H1 (cell line): ENCODE data around the gene GMFB. TPM values are rescaled to one million over a fixed set of nuclear protein-coding genes. Genes with fewer than 3 reads are reported as not detected.

ENCODE experiments used
- CTCF ChIA-PET: fragments of 300-600 bp; sonication (Branson Sonifier 250); formaldehyde crosslinking; loops from one replicate; lab custom pipeline; 2021; ENCODE audit not compliant: partially characterized antibody; lab: Charles Lee
- POLR2A ChIA-PET: fragments of 300-600 bp; sonication (Branson Sonifier 250); formaldehyde crosslinking; loops from one replicate; lab custom pipeline; 2021; ENCODE audit warnings: inconsistent platforms; ENCODE audit not compliant: partially characterized antibody; lab: Charles Lee
- DNase-seq, 2 experiments: peaks; one replicate each; pipeline versions ENCODE4 v3.0.0 to v3.0.0-alpha.2; 2010 to 2022; ENCODE audit warnings: low spot score in 2 of 2, low read depth in 1 of 2, mixed read lengths in 1 of 2
- FAIRE-seq: peaks from 2 replicates; lab custom pipeline; 2011; peaks lifted over from hg19 to GRCh38; lab: Jason Lieb, UNC
- H2AFZ ChIP-seq: 2 replicates; pipeline ENCODE4 v1.8.1; 2012; ENCODE audit warnings: low read length, inconsistent platforms
- H2AK5ac ChIP-seq: 2 replicates; pipeline ENCODE4 v1.6.1; 2013; ENCODE audit warnings: low read depth, low read length
- H2BK120ac ChIP-seq: replicated peaks from 2 replicates; pipeline ENCODE3; 2013; ENCODE audit warnings: low read depth, low read length, inconsistent platforms
- H2BK12ac ChIP-seq: 2 replicates; pipeline ENCODE4 v1.6.1; 2013; ENCODE audit warnings: low read depth, low read length
- H2BK15ac ChIP-seq: 2 replicates; pipeline ENCODE4 v1.6.1; 2013; ENCODE audit warnings: low read length
- H2BK20ac ChIP-seq: 2 replicates; pipeline ENCODE4 v1.6.1; 2013; ENCODE audit warnings: low read length
- H2BK5ac ChIP-seq: 2 replicates; pipeline ENCODE4 v1.6.1; 2013; ENCODE audit warnings: low read depth, low read length
- H3K14ac ChIP-seq: 2 replicates; pipeline ENCODE4 v1.6.1; 2013; ENCODE audit warnings: inconsistent platforms; ENCODE audit not compliant: insufficient read length
- H3K18ac ChIP-seq: 2 replicates; pipeline ENCODE4 v1.6.1; 2013; ENCODE audit warnings: low read length; ENCODE audit errors: extremely low read depth
- H3K23ac ChIP-seq: 2 replicates; pipeline ENCODE4 v1.6.1; 2013; ENCODE audit warnings: inconsistent platforms; ENCODE audit not compliant: insufficient read length
- H3K23me2 ChIP-seq: 2 replicates; pipeline ENCODE4 v1.6.1; 2013; ENCODE audit warnings: low read depth, low read length
- H3K27ac ChIP-seq: 2 replicates; pipeline ENCODE4 v1.6.1; 2011; ENCODE audit warnings: low read depth, low read length, inconsistent platforms
- H3K27me3 ChIP-seq, 4 experiments: replicated peaks in 1 of 4; 1 replicate in 1 of 4; 2 replicates in 3 of 4; pipeline versions ENCODE4 v1.6.1 to v1.8.1; 2011 to 2013; ENCODE audit warnings: low read length in 3 of 4, mild to moderate bottlenecking in 3 of 4, inconsistent platforms in 2 of 4, mixed read lengths in 2 of 4, moderate library complexity in 1 of 4; ENCODE audit not compliant: control insufficient read depth in 3 of 4, insufficient read depth in 3 of 4; ENCODE audit errors: extremely low read depth in 1 of 4
- H3K36me3 ChIP-seq, 4 experiments: 2 replicates each; pipeline versions ENCODE4 v1.6.1 to v1.8.1; 2011 to 2013; ENCODE audit warnings: mild to moderate bottlenecking in 4 of 4, low read length in 3 of 4, moderate library complexity in 2 of 4, control low read depth in 1 of 4, inconsistent platforms in 1 of 4; ENCODE audit not compliant: insufficient read depth in 4 of 4, control insufficient read depth in 2 of 4
- H3K4ac ChIP-seq: replicated peaks from 2 replicates; pipeline ENCODE3; 2013; ENCODE audit warnings: low read length, low read depth, mixed read lengths, inconsistent platforms; ENCODE audit not compliant: insufficient read length
- H3K4me1 ChIP-seq, 4 experiments: replicated peaks in 1 of 4; 1 replicate in 1 of 4; 2 replicates in 3 of 4; pipeline versions ENCODE4 v1.6.1 to v1.8.1; 2011 to 2013; ENCODE audit warnings: low read length in 3 of 4, inconsistent platforms in 2 of 4, mixed read lengths in 1 of 4; ENCODE audit not compliant: insufficient read depth in 4 of 4, control insufficient read depth in 3 of 4
- H3K4me2 ChIP-seq, 2 experiments: 2 replicates each; pipeline versions ENCODE4 v1.6.1 to v1.8.1; 2011 to 2013; ENCODE audit warnings: low read depth in 2 of 2, low read length in 2 of 2, control low read depth in 1 of 2, inconsistent platforms in 1 of 2, mild to moderate bottlenecking in 1 of 2; ENCODE audit not compliant: insufficient read depth in 1 of 2
- H3K4me3 ChIP-seq, 4 experiments: fragments of 200-600, 300-600 bp in 1 of 4; sonication (generic), shearing (Covaris generic), sonication (Bioruptor Twin) in 1 of 4; 2 replicates each; pipeline versions ENCODE4 v1.5.1 to v1.8.1; 2011 to 2016; ENCODE audit warnings: low read length in 4 of 4, low read depth in 3 of 4, control low read depth in 2 of 4, inconsistent platforms in 2 of 4, mild to moderate bottlenecking in 2 of 4, mixed read lengths in 1 of 4, moderate library complexity in 1 of 4; ENCODE audit not compliant: insufficient read depth in 2 of 4; ENCODE audit errors: extremely low read depth in 1 of 4
- H3K56ac ChIP-seq: replicated peaks from 2 replicates; pipeline ENCODE3; 2013; ENCODE audit warnings: low read depth, mild to moderate bottlenecking, mixed read lengths, low read length, inconsistent platforms; ENCODE audit not compliant: insufficient read length
- H3K79me1 ChIP-seq: 2 replicates; pipeline ENCODE4 v1.6.1; 2013; ENCODE audit warnings: low read depth, low read length, control low read depth
- H3K79me2 ChIP-seq, 2 experiments: 2 replicates each; pipeline versions ENCODE4 v1.6.1 to v1.8.1; 2012 to 2013; ENCODE audit warnings: low read length in 2 of 2, mild to moderate bottlenecking in 2 of 2, inconsistent platforms in 1 of 2; ENCODE audit not compliant: insufficient read depth in 2 of 2, control insufficient read depth in 1 of 2
- H3K9ac ChIP-seq, 4 experiments: replicated peaks in 1 of 4; 1 replicate in 1 of 4; 2 replicates in 3 of 4; pipeline versions ENCODE4 v1.6.1 to v1.8.1; 2011 to 2013; ENCODE audit warnings: low read depth in 3 of 4, low read length in 3 of 4, control low read depth in 2 of 4, mild to moderate bottlenecking in 2 of 4, moderate library complexity in 2 of 4, inconsistent platforms in 1 of 4; ENCODE audit errors: extremely low read depth in 1 of 4
- H3K9me3 ChIP-seq, 2 experiments: 2 replicates each; pipeline versions ENCODE4 v1.6.1 to v1.8.1; 2012 to 2013; ENCODE audit warnings: mild to moderate bottlenecking in 2 of 2, moderate library complexity in 2 of 2, control low read depth in 1 of 2, inconsistent platforms in 1 of 2, low read depth in 1 of 2, low read length in 1 of 2, mixed read lengths in 1 of 2; ENCODE audit not compliant: insufficient read depth in 2 of 2
- H4K20me1 ChIP-seq, 2 experiments: replicated peaks in 1 of 2; 2 replicates each; pipeline versions ENCODE3 to v1.8.1; 2011 to 2013; ENCODE audit warnings: inconsistent platforms in 2 of 2, low read length in 2 of 2, mild to moderate bottlenecking in 1 of 2; ENCODE audit not compliant: insufficient read depth in 2 of 2, control insufficient read depth in 1 of 2
- H4K5ac ChIP-seq: 2 replicates; pipeline ENCODE4 v1.6.1; 2013; ENCODE audit warnings: low read length, low read depth, mixed read lengths, inconsistent platforms; ENCODE audit not compliant: insufficient read length
- H4K8ac ChIP-seq: 2 replicates; pipeline ENCODE4 v1.8.0; 2013; ENCODE audit warnings: mild to moderate bottlenecking, moderate library complexity, low read length, inconsistent platforms; ENCODE audit not compliant: insufficient read depth; ENCODE audit errors: extremely low read depth
- H4K91ac ChIP-seq: replicated peaks from 2 replicates; pipeline ENCODE3; 2013; ENCODE audit warnings: low read length, mixed read lengths, inconsistent platforms; ENCODE audit not compliant: insufficient read length
- CBX5 ChIP-seq: fragments of 300-800, 300-1000 bp; sonication (generic); IDR thresholded peaks from 2 replicates; pipeline ENCODE4 v1.7.1; 2016; ENCODE audit warnings: antibody characterized with exemption, low read length, low read depth
- CHD2 ChIP-seq: IDR thresholded peaks from 2 replicates; pipeline ENCODE4 v1.6.1; 2012; ENCODE audit warnings: low read length, improper control_type of control experiment
- FOSL1 ChIP-seq: IDR thresholded peaks from 2 replicates; pipeline ENCODE4 v1.6.1; 2011; ENCODE audit warnings: mild to moderate bottlenecking, low read depth, low read length, moderate library complexity; ENCODE audit not compliant: insufficient read depth
- HDAC2 ChIP-seq, 2 experiments: fragments of 300-600 bp in 1 of 2; sonication (generic) in 1 of 2; IDR thresholded peaks; 2 replicates each; pipeline ENCODE4 v1.6.1; 2011 to 2012; ENCODE audit warnings: low read depth in 2 of 2, low read length in 2 of 2, mild to moderate bottlenecking in 2 of 2, moderate library complexity in 2 of 2, borderline replicate concordance in 1 of 2, inconsistent platforms in 1 of 2
- HDAC6 ChIP-seq: IDR thresholded peaks from one replicate; pipeline ENCODE4 v1.7.1; 2012; ENCODE audit warnings: low read depth, mild to moderate bottlenecking, inconsistent platforms, low read length, moderate library complexity
- POLR2AphosphoS5 ChIP-seq: IDR thresholded peaks from 2 replicates; pipeline ENCODE4 v1.6.1; 2011; ENCODE audit warnings: low read depth, low read length
- TAF1 ChIP-seq: IDR thresholded peaks from 2 replicates; pipeline ENCODE4 v1.6.1; 2011; ENCODE audit warnings: mild to moderate bottlenecking, low read depth, low read length
- YY1 ChIP-seq: IDR thresholded peaks from 2 replicates; pipeline ENCODE4 v1.6.1; 2011; ENCODE audit warnings: low read depth, mild to moderate bottlenecking, low read length
- WGBS, 2 experiments: shearing (Covaris generic) in 1 of 2; methylation state at CpG; one replicate each; pipeline versions ENCODE4 v1.1.6 to v1.1.7; 2013 to 2015; ENCODE audit warnings: low lambda C conversion rate in 2 of 2, mixed read lengths in 2 of 2, inconsistent platforms in 1 of 2, low coverage in 1 of 2, missing lambda C conversion rate in 1 of 2; ENCODE audit not compliant: insufficient replicate concordance in 2 of 2, insufficient coverage in 1 of 2, insufficient read length in 1 of 2; ENCODE audit errors: extremely low coverage in 1 of 2, missing lambda C conversion rate in 1 of 2; 5-methylcytosine and 5-hydroxymethylcytosine counted together
- polyA plus RNA-seq, 7 experiments: library from polyadenylated mRNA; depleted of rRNA in 3 of 7; stranded (reverse) in 5 of 7; unstranded in 2 of 7; fragments of >200 nt in 5 of 7; fragments of 200-250 nt in 2 of 7; gene quantifications; 1 replicate in 5 of 7; 2 replicates in 1 of 7; 4 replicates in 1 of 7; pipeline versions ENCODE4 v1.2.1 to v1.2.3, GENCODE V29; 2011 to 2013; ENCODE audit warnings: missing spikeins in 2 of 7, mixed read lengths in 2 of 7
- total RNA-seq: library from RNA; stranded (reverse); fragmentation: NEBNext Ultra II Directional; extraction: Animal tissue kit (Norgen Biotek cat#: 25700); gene quantifications from 2 replicates; pipeline ENCODE4 v1.2.1, GENCODE V29; 2021

Gene GMFB
- total and polyA plus RNA-seq, 2 of the 8 experiments (the other 6 are each of a cell fraction or from before 2014, with no cell fraction given), result 17.9 to 77.3 TPM

- Histone ChIP-seq H3K27ac (no peak overlapping the region), H3K79me2 (no peaks in the 10 kb centered on the region), H2BK15ac (no peak overlapping the region), H3K23me2 (no peaks in the 10 kb centered on the region), H2BK120ac (no peak overlapping the region), H3K4me3 (no peak overlapping the region), H4K91ac (no peak overlapping the region), H3K4me2 (no peak overlapping the region), H3K4me1 (no peaks in the 10 kb centered on the region), H3K23ac (no peak overlapping the region), H3K56ac (no peak overlapping the region), H2AK5ac (no peak overlapping the region), H3K9me3 (no peaks in the 10 kb centered on the region), H3K79me1 (no peaks in the 10 kb centered on the region), H3K9ac (no peak overlapping the region), H4K8ac (no peak overlapping the region), H3K18ac (no peak overlapping the region), H3K14ac (no peak overlapping the region), H4K5ac (no peak overlapping the region), H2BK5ac (no peak overlapping the region), H2AFZ (no peak overlapping the region), H3K36me3 (no peaks in the 10 kb centered on the region), H4K20me1 (no peaks in the 10 kb centered on the region), H2BK12ac (no peak overlapping the region), H2BK20ac (no peak overlapping the region), H3K4ac (no peak overlapping the region), H3K27me3 (no peaks in the 10 kb centered on the region)
- WGBS, 2 experiments, result 72% methylated on average over 2 of the region's 2 CpGs; no CpG with 5 or more reads in 1 of the 2 experiments
- DNase-seq, result no peak
- FAIRE-seq, result no peak
- ChIA-PET POLR2A (interaction anchor here (0.5 to 1.5 kb wide), 3 partner anchors 14 to 31 kb away, joined by 3 to 8 read pairs (median 3); partner anchors contain the start of gene GMFB), CTCF (interaction anchor here (1.0 to 3.8 kb wide), 3 partner anchors 9 to 12 kb away, joined by 3 to 18 read pairs (median 5); no protein-coding TSS in a partner anchor)
- TF ChIP-seq FOSL1 (no peak), HDAC2 (IDR thresholded peaks at IDR 0.05; ENCODE audit: borderline replicate concordance in 1 of 2, low read depth in 2 of 2, low read length in 2 of 2) (no peak), CBX5 (no peak), CHD2 (no peak), POLR2AphosphoS5 (no peak), YY1 (no peak), TAF1 (no peak), HDAC6 (no peak)
Observed at GRCh38 chr14:54502602-54503001, 13.8 kb upstream of the GMFB start.
